T-helper 2 cell treated with Interferon-gamma antibody and Interleukin-4, amounts not matched to agents 100 ng/mL and 5 ng/mL, for 36 hours (primary cell): ENCODE data around the gene MED16. TPM values are rescaled to one million over a fixed set of nuclear protein-coding genes. Genes with fewer than 3 reads are reported as not detected.
"Not testable (repeated sequence)": the region's sequence is repeated elsewhere in the genome, so short reads cannot be mapped to it uniquely, and the experiment has no call there.

Source experiments
- intact Hi-C: fragments of 100-400 bp; cut with micrococcal nuclease; formaldehyde crosslinking; loops from one replicate; pipeline ENCODE4 v1.15.1; 2023
- total RNA-seq: library from RNA; stranded (reverse); gene quantifications from 2 replicates; pipeline ENCODE4 v1.2.3, GENCODE V29; 2022

The MED16 gene
- total RNA-seq, 1 donor from 2014 or later = 66.7 TPM

DNA sequence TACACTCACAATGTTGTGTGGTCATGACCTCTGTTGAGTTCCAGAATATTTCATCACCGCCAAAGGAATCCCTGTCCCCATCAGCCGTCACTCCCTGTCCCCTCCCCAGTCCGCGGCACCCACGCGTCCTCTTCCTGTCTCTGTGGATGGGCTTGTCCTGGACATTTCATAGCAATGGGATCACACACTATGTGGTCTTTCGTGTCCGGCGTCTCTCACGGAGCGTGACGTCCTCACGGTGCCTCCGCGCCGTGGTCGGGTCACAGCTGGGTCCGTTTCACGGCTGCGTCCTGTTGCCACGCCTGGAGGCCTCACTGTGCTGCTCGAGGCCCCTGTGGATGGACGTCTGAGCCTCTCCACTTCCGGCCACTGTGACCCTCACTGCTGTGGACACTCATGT lies 58.8 kb downstream of the MED16 start:
- intact Hi-C loops = no loop called here

DNA sequence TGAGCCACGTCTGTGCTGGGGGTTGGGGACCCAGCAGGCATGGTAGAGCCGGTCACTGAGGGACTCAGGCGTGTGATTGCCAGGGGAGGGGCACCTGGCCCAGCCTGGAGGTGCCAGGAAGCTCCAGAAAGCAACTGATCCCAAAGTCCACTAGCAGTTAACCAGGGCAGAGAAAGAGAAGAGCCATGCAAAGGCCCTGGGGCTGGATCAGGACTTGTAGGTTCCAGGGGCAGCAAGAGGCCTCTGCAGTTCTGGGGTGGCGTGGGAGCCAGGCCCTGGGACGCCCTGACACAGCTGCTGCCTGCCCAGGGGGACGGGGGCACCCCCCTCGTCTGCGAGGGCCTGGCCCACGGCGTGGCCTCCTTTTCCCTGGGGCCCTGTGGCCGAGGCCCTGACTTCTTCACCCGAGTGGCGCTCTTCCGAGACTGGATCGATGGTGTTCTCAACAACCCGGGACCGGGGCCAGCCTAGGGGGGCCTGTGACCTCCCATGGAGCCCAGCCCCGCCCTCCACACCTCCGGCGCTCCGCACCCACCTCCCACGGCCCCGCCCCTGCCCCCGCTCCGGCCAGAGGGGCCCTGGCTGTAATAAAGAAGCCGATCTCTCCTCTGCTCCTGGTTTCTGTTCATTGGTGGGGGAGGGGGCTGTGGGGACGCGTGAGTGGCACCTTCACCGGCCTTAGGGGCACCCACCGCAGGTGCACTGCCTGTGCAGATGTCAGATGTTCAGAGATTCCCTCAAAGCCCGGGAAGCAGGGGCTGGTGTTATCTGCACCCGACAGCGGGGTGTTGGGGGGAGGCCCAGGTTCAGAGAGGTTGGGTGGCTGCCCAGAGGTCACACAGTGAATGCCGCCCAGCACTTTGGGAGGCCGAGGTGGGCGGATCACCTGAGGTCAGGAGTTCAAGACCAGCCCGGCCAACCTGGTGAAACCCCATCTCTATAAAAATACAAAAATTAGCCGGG lies 61.3 kb downstream of the MED16 start:
- intact Hi-C loops = no loop called here

DNA sequence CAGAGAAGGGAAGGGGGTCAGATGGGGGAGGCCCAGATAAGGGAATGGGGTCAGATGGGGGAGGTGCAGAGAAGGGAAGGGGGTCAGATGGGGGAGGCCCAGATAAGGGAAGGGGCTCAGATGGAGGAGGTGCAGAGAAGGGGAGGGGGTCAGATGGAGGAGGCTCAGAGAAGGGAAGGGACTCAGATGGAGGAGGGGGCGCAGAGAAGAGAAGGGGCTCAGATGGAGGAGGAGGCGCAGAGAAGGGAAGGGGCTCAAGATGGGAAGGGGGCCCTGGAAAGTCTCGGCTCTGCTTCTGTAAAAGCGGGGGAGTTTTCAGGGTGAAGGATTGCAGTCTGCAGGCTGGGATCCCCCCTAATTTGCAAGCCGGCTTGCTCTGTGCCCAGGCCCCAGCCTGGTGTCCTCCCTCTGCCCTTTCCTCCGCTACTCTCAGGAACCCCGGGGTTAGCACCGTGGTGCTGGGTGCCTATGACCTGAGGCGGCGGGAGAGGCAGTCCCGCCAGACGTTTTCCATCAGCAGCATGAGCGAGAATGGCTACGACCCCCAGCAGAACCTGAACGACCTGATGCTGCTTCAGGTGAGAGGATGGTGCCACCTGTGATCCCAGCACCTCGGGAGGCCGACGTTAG lies 63.7 kb downstream of the MED16 start:
- intact Hi-C loops = no loop called here

DNA sequence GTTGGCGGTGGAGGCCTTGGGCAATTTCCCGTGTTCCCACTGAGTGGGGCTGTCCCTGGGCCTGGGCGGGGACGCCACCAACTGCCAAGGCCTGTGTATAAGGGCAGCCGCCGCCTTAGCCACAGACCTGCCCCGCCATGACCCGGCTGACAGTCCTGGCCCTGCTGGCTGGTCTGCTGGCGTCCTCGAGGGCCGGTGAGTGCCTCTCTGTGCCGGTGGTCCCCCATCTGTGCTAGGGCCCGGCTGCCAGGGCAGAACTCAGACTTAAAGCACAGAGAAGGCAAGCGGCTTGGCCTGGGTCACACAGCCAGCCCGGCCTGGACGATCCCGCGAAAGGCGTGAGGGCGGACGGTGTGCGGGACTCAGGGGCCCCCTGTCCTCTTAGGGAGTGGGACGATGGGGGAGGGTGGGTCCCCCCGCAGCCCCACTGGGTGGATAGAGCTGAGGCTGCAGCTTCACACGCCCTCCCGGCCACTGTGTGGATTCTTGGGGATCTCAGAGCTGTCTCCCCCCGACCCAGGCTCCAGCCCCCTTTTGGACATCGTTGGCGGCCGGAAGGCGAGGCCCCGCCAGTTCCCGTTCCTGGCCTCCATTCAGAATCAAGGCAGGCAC lies 65.2 kb downstream of the MED16 start, which contains the start of gene AZU1:
AZU1 (plus strand) TSS at position 128 of the 612 bp plus-strand sequence; CDS start at position 138, 10 bp downstream.
- intact Hi-C loops = no loop called here

DNA sequence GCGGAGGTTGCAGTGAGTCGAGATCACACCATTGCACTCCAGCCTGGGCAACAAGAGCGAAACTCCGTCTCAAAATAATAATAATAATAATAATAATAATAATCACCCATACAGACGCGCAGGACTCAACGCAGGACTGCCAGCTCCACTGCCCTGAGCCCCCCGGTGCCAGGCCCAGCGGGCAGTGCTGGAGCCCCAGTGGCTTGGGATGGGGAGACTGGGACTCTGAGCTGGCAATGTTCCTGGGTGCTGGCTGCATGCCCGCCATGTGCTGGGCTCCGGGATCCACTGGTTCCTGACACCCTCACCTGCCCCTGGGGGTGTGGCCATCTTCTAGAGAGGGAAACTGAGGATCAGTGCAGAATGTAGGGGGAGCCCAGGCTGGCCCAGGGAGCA lies 65.7 kb downstream of the MED16 start:
- intact Hi-C loops = no loop called here

DNA sequence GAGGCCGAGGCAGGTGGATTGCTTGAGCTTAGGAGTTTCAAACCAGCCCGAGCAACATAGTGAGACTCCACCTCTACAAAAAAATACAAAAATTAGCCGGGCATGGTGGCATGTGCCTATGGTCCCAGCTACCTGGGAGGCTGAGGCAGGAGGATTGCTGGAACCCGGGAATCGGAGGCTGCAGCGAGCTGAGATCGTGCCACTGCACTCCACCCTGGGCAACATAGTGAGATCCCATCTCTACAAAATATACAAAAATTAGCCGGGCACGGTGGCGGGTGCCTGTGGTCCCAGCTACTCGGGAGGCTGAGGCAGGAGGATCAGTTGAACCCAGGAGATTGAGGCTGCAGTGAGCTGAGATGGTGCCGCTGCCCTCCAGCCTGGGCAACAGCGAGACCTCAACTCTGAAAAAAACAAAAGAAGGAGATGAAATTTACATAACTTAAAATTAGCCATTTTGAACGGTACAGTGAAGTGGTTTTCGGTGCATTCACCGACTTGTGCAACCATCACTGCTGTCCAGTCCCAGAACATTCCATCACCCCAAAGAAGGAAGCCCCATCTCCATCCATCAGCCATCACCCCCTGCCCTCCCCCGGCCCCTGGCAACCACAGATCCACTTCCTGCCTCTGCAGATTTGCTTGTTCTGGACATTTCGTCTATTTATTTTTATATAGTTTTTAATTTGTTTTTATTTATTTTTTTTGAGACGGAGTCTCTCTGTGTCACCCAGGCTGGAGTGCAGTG lies 66.9 kb downstream of the MED16 start:
- intact Hi-C loops = no loop called here

DNA sequence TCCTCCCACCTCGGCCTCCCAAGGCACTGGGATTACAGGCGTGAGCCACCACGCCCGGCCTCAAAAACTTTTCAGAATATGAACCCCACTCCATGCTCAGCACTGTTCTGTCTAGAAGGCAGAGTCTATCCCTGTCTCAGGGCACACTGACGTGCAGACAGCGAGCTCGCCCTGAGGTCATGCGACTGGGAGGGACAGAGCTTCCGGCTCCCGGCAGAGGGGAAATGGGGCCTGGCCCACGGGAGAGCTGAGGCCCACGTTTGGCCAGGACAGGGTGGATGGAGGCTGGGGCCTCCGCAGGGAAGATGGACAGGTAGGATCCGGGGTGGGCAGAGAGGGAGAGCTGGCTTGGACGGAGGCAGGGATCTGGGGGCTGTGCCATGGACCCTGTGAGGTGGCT lies 68.1 kb downstream of the MED16 start:
- intact Hi-C loops = no loop called here

DNA sequence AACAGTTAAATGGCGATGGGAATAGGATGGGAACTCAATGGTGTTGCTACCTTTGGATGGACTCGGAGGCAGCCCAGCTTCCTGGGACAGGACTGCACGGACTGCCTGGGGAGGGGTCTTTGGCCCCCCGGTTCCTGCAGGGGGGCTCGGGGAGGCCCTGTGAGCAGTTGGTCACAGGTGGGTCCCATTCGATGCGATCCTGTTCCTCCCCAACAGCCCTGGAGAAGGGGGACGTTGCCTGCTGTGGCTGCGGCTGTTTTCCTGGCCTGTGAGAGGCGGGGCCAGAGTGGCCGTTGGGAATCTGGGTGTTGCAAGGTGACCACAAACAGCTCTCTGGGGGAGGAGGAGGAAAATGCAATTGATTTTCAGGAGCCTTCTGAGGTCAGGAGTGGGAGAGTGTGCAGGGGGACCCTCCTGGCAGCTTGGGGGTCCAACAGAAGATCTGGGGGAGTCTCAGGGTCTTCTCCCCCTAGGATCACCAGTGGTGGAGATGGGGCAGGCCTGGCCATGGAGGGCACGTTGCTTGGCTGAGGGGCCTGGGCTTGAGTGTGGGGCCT lies 69.3 kb downstream of the MED16 start:
- intact Hi-C loops = no loop called here

DNA sequence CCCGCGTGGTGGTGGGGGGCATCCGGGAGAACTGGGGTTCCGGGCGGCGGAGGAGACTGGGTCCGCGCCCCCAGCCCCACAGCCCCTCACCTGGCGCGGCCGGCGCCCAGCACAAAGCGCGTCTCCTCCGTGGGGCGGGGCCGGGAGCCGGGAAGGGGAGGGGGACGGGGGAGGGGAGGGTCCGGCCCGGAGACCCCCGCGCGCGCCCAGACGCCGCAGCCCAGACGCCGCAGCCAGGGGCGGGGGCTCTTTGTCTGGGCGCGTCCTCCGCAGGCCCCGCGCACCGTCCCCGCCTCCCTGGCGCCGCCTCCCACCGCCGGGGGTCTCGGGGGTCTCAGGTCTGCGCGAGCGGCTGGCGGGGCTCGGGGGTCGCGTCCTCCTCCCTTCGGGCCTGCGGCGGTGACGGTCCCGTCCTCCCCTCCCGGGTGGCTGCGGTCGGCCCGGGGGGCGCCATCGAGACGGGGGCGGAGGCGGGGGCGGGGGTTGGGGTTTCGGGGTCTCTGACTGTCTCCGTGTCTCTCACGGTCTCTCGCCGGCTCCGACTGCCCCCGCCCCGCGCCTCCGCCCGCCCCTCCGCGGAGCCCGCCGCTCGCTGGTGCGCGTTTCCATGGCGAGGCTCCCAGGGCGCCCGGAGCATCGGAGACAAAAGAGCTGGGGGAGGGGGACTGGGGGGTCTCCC lies 71.0 kb downstream of the MED16 start, which contains the start of gene PLPPR3:
PLPPR3 (minus strand) TSS at position 131 of the 679 bp plus-strand sequence. CDS start 396 bp downstream, outside the sequence.
- intact Hi-C loops = no loop called here

DNA sequence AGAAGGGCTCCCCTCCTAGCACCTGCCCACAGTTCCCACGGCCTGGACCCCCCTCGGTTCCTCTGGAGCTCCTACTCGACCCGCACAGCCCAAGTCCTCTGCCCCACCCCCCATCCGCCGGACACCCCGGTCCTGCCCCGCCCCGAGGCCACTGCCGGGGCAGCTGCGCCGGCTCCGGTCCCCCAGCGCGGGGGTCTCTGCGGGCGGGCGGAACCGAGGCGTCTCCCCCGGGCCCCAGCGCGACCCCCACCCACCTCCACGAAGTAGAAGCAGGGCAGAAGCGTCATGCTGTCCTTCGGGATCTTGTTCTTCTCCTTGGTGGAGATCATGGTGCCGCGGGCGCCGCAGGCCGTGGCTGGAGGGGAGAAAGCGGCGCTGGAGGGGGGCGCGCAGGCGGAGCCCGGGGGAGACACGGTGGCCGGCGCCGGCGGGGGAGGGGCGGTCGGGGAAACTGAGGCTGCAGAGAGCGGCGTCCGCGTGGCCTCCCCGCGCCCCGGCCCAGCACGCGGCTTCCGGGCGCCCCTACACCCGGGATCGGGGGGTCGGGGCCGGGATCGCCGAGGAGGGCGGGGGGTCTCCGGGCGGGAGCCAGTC lies 71.7 kb downstream of the MED16 start:
- intact Hi-C loops = no loop called here

DNA sequence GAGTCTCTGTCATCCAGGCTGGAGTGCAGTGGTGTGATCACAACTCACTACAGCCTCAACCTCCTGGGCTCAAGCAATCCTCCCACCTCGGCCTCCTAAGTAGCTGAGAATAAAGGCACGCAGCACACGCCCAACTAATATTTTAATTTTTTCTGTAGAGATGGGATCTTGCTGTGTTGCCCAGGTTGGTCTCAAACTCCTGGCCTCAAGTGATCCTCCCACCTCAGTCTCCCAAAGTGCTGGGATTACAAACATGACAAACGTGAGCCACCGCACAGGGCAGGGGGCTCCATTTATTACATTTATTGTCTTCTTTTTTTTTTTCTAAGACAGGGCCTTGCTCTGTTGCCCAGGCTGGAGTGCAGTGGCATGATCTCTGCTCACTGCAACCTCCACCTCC lies 72.8 kb downstream of the MED16 start:
- intact Hi-C loops = not testable (repeated sequence)

Other genes with a start within 250 kb of the MED16 start
- gene RNF126, start 230.0 kb downstream of the MED16 start, total RNA-seq = 74.1 and 80.9 TPM in 2 replicates
- 2.5 and 3.3 TPM in 2 replicates for gene FSTL3, start 216.8 kb downstream of the MED16 start, total RNA-seq
- gene PRSS57, start 197.7 kb downstream of the MED16 start, total RNA-seq = not detected in 2 replicates
- not detected in 2 replicates for gene PALM, start 184.3 kb downstream of the MED16 start, total RNA-seq
- not detected in 2 replicates for gene MISP, start 142.1 kb downstream of the MED16 start, total RNA-seq
- 616 and 655 TPM in 2 replicates for gene PTBP1, start 95.7 kb downstream of the MED16 start, total RNA-seq
- not detected in 2 replicates for gene PLPPR3, start 71.2 kb downstream of the MED16 start, total RNA-seq
- not detected in 2 replicates for gene AZU1, start 65.3 kb downstream of the MED16 start, total RNA-seq
- gene PRTN3, start 52.2 kb downstream of the MED16 start, total RNA-seq = not detected in 2 replicates
- not detected in 2 replicates for gene ELANE, start 40.9 kb downstream of the MED16 start, total RNA-seq
- 2.3 and 2.5 TPM in 2 replicates for gene CFD, start 33.5 kb downstream of the MED16 start, total RNA-seq
- not detected in 2 replicates for gene RNU6-9, start 297 bp upstream of the MED16 start, total RNA-seq
- gene R3HDM4, start 20.0 kb upstream of the MED16 start, total RNA-seq = 90.7 and 96.4 TPM in 2 replicates
- 1.7 and 1.9 TPM in 2 replicates for gene KISS1R, start 24.1 kb upstream of the MED16 start, total RNA-seq
- gene ARID3A, start 32.8 kb upstream of the MED16 start, total RNA-seq = 22.8 and 26.8 TPM in 2 replicates
- 57.2 and 61.8 TPM in 2 replicates for gene WDR18, start 91.2 kb upstream of the MED16 start, total RNA-seq
- gene GRIN3B, start 107.2 kb upstream of the MED16 start, total RNA-seq = not detected in 2 replicates
- 154 TPM in 2 replicates for gene TMEM259, start 127.9 kb upstream of the MED16 start, total RNA-seq
- not detected in 2 replicates for gene RNU6-2, start 128.3 kb upstream of the MED16 start, total RNA-seq
- gene CNN2, start 133.4 kb upstream of the MED16 start, total RNA-seq = 546 and 561 TPM in 2 replicates
- 44.1 and 44.3 TPM in 2 replicates for gene ABCA7, start 146.9 kb upstream of the MED16 start, total RNA-seq
- 402 and 407 TPM in 2 replicates for gene ARHGAP45, start 174.0 kb upstream of the MED16 start, total RNA-seq
- 169 and 178 TPM in 2 replicates for gene POLR2E, start 202.2 kb upstream of the MED16 start, total RNA-seq
- gene GPX4, start 210.8 kb upstream of the MED16 start, total RNA-seq = 115 TPM in 2 replicates